ENCODE results near the gene GADL1. TPM values are rescaled to one million over a fixed set of nuclear protein-coding genes. Genes with fewer than 3 reads are reported as not detected.

Gene GADL1
- total RNA-seq, 2 donors from 2014 or later = not detected

GRCh38 chr3:30852833-30853232 lies 41.6 kb downstream of the GADL1 start:
- Histone ChIP-seq H3K4me3 (no peak overlapping the region), H3K36me3 (no peaks in the 10 kb centered on the region), H3K4me1 (no peaks in the 10 kb centered on the region), H3K27me3 (no peaks in the 10 kb centered on the region), H3K9ac (ENCODE audit: low read depth in 2 of 2, low read length in 2 of 2) (no peak overlapping the region), H3K9me3 (no peaks in the 10 kb centered on the region), H3K27ac (no peak overlapping the region)
- intact Hi-C loops (cut with DNase I) = no loop called here
- DNase-seq = no peak
- no peak for TF ChIP-seq CTCF (IDR thresholded peaks at IDR 0.05)

- DNase-seq = no peak
- H3K9me3 ChIP-seq = no peaks in the 10 kb centered on the region
Observed at GRCh38 chr3:30848087-30848779, 46.2 kb downstream of the GADL1 start.

GRCh38 chr3:30847592-30847991 lies 46.9 kb downstream of the GADL1 start:
- Histone ChIP-seq H3K4me1 (no peaks in the 10 kb centered on the region), H3K27ac (no peak overlapping the region), H3K4me3 (no peak overlapping the region), H3K27me3 (no peaks in the 10 kb centered on the region), H3K9me3 (no peaks in the 10 kb centered on the region), H3K9ac (ENCODE audit: low read depth in 2 of 2, low read length in 2 of 2) (no peak overlapping the region), H3K36me3 (no peaks in the 10 kb centered on the region)
- intact Hi-C loops (cut with DNase I) = no loop called here
- no peak for DNase-seq
- TF ChIP-seq CTCF (IDR thresholded peaks at IDR 0.05) = no peak

More at GRCh38 chr3:30848087-30848779, 46.2 kb downstream of the GADL1 start:
- TF ChIP-seq CTCF (IDR thresholded peaks at IDR 0.05) = no peak
- Histone ChIP-seq H3K9ac (ENCODE audit: low read depth in 2 of 2, low read length in 2 of 2) (no peak overlapping the region), H3K4me1 (no peaks in the 10 kb centered on the region), H3K27ac (no peak overlapping the region), H3K4me3 (no peak overlapping the region), H3K27me3 (no peaks in the 10 kb centered on the region), H3K36me3 (no peaks in the 10 kb centered on the region)
- intact Hi-C loops (cut with DNase I) = no loop called here

- H3K4me3 ChIP-seq = no peak overlapping the region
- no peaks in the 10 kb centered on the region for H3K27me3 ChIP-seq
- DNase-seq = no peak
- no peaks in the 10 kb centered on the region for H3K36me3 ChIP-seq
- intact Hi-C loops (cut with DNase I) = no loop called here
- no peaks in the 10 kb centered on the region for H3K9me3 ChIP-seq
- no peaks in the 10 kb centered on the region for H3K4me1 ChIP-seq
- TF ChIP-seq CTCF (IDR thresholded peaks at IDR 0.05) = no peak
- no peak overlapping the region for H3K9ac ChIP-seq (ENCODE audit: low read depth in 2 of 2, low read length in 2 of 2)
- no peak overlapping the region for H3K27ac ChIP-seq
Observed at GRCh38 chr3:30845606-30846005, 48.9 kb downstream of the GADL1 start.

GRCh38 chr3:30843877-30844276 lies 50.6 kb downstream of the GADL1 start:
- H3K9me3 ChIP-seq = no peaks in the 10 kb centered on the region
- no peak overlapping the region for H3K27ac ChIP-seq
- H3K4me3 ChIP-seq = no peak overlapping the region
- H3K4me1 ChIP-seq = no peaks in the 10 kb centered on the region
- intact Hi-C loops (cut with DNase I) = no loop called here
- H3K27me3 ChIP-seq = no peaks in the 10 kb centered on the region
- DNase-seq = no peak
- no peaks in the 10 kb centered on the region for H3K36me3 ChIP-seq
- TF ChIP-seq CTCF (IDR thresholded peaks at IDR 0.05) = no peak
- H3K9ac ChIP-seq (ENCODE audit: low read depth in 2 of 2, low read length in 2 of 2) = no peak overlapping the region
